NCI-H1417 (cell line): ENCODE results near the gene CSTF2T.

ENCODE experiments used
- DNase-seq, 3 experiments: peaks; one replicate each; lab custom pipeline; 2025; lab: John Stamatoyannopoulos, UW

CSTF2T gene

GRCh38 chr10:51649064-51649463 is 50.3 kb downstream of the CSTF2T start:
- no peak for DNase-seq
